SK-N-SH treated with all-trans-retinoic acid at 6 μM for 48 hours (cell line): Measurements from ENCODE around the gene TRIM25.

Source experiments
- BACH2 ChIP-seq: fragments of 250-450 bp; sonication (Bioruptor Pico); IDR thresholded peaks from 2 replicates; pipeline ENCODE4 v1.9.0; 2021; ENCODE audit warnings: mild to moderate bottlenecking, borderline replicate concordance
- PPARA ChIP-seq: fragments of 250-450 bp; sonication (Bioruptor Pico); IDR thresholded peaks from 2 replicates; pipeline ENCODE4 v1.5.0; 2020; ENCODE audit warnings: mild to moderate bottlenecking, borderline replicate concordance
- RARB ChIP-seq: fragments of 250-450 bp; sonication (Bioruptor Pico); IDR thresholded peaks from 2 replicates; pipeline ENCODE4 v1.8.0; 2021; ENCODE audit warnings: mild to moderate bottlenecking, moderate library complexity
- TOX ChIP-seq: fragments of 250-450 bp; sonication (Bioruptor Pico); IDR thresholded peaks from 2 replicates; pipeline ENCODE4 v1.8.0; 2021; ENCODE audit warnings: mild to moderate bottlenecking, moderate library complexity, borderline replicate concordance
- ZNF8 ChIP-seq: fragments of 450-650 bp; formaldehyde crosslinking; IDR thresholded peaks from 2 replicates; pipeline ENCODE4 v1.5.0; 2020; ENCODE audit warnings: mild to moderate bottlenecking, moderate library complexity

DNA sequence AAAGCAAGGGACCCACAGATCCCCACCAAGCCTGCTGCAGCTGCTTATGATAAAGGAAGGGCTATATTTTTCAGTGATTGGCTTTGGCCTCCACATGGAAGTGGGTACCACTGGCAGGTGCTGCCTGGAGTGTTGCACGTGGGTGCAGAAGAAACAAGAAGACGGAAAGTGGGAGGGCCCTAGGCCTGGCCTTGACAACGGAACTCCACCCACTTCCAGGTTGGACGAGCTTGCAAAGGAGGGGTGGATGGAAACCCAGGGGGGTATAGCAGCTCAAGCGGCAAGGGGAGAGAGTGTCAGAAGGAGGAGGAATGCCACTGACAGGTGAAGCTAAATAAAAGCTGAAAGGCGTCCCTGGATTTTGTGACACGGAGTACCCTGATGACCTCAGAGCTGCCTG lies 20.3 kb downstream of the TRIM25 start:
- TF ChIP-seq TOX (no peak), BACH2 (CRISPR knock-in tag) (no peak), RARB (no peak), ZNF8 (CRISPR knock-in tag) (no peak), PPARA (no peak)
